ENCODE measurements around the gene TMED5.

TMED5 gene

GRCh38 chr1:93120614-93121013, 59.6 kb downstream of the TMED5 start:
- no peak for DNase-seq

DNA sequence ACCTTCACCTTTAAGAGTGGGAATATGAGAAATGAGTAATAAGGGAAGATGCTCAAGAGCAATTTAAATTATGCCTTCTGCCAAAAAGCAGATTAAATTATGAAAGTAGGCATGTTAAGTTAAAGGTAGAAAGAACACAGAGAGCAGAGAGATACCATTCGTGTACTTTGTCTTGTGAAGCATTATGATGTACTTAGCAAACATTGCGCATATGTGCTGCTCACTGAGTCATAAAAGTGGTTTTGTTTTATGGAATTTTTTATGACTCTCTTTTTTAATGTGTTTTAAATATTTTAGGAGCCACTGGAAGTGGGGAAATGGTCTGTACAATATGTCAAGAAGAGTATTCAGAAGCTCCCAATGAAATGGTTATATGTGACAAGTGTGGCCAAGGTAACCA, 65.8 kb downstream of the TMED5 start:
- DNase-seq, result no peak

GRCh38 chr1:93113127-93113526, 67.1 kb downstream of the TMED5 start:
- no peak for DNase-seq

DNA sequence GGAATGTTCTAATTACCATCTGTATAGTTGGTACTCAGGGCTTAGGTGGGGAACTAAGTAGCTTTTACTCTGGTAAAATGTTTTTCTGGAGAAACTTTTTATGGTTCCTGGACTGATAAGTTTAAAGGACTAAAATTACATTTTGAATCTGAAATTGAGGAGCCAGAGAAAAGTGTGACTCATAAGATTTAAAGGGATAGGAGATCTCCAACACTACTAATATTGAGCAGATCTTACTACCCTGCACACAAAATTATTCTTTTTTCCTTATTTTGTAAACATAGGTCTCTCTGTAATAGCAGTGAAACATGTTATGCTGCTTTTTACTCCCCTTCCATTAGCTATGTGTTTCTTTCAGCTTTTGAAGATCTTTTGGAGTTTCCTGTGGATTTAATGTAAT, 68.7 kb downstream of the TMED5 start:
- no peak for DNase-seq

DNA sequence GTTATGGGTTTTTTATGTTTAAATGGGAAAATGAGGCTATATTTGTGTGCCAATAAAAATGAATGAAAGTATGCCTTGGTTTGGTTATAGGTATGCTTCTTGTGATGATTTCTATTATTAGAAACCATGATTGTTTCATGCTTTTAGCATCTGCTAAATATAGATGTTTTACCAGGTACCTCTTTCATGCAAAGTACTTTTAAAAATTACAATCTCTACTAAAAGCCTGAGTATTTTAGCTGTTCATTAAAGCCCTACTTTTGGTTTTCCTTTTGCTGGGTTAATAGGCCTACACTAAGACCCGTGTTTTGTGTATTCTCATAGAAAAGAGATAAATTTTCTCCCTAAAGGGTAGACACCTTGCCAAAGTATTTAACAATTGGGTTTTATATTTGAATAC, 69.1 kb downstream of the TMED5 start:
- no peak for DNase-seq

GRCh38 chr1:93109578-93109977, 70.6 kb downstream of the TMED5 start:
- no peak for DNase-seq

GRCh38 chr1:93108335-93108734, 71.9 kb downstream of the TMED5 start:
- DNase-seq, result no peak

GRCh38 chr1:93107395-93107794, 72.8 kb downstream of the TMED5 start:
- no peak for DNase-seq

GRCh38 chr1:93106226-93106625, 74.0 kb downstream of the TMED5 start:
- DNase-seq, result no peak

GRCh38 chr1:93102142-93102541, 78.1 kb downstream of the TMED5 start:
- DNase-seq, result no peak
